ENCODE results near the gene NAALADL2.
"Not testable (repeated sequence)": the region's sequence is repeated elsewhere in the genome, so short reads cannot be mapped to it uniquely, and the experiment has no call there.

Gene NAALADL2

GRCh38 chr3:175077216-175077615 lies 218.1 kb downstream of the NAALADL2 start:
- no peak for DNase-seq

- no peak for DNase-seq
These were observed 223.5 kb downstream of the NAALADL2 start for GRCh38 chr3:175082631-175083030.

- not testable (repeated sequence) for DNase-seq
These were observed 228.0 kb downstream of the NAALADL2 start for GRCh38 chr3:175087128-175087527.

- DNase-seq = no peak
These were observed 229.7 kb downstream of the NAALADL2 start for GRCh38 chr3:175088766-175089380.

- DNase-seq = no peak
These were observed 232.4 kb downstream of the NAALADL2 start for GRCh38 chr3:175091426-175092114.

- no peak for DNase-seq
These were observed 234.6 kb downstream of the NAALADL2 start for GRCh38 chr3:175093748-175094147.

GRCh38 chr3:175094344-175094743 lies 235.2 kb downstream of the NAALADL2 start:
- DNase-seq = no peak

- no peak for DNase-seq
These were observed 239.5 kb downstream of the NAALADL2 start for GRCh38 chr3:175098644-175099043.

- DNase-seq = no peak
These were observed 243.0 kb downstream of the NAALADL2 start for GRCh38 chr3:175102161-175102560.

- DNase-seq = no peak
These were observed 244.2 kb downstream of the NAALADL2 start for GRCh38 chr3:175103298-175103697.

- no peak for DNase-seq
These were observed 245.9 kb downstream of the NAALADL2 start for GRCh38 chr3:175105066-175105465.

- no peak for DNase-seq
These were observed 248.1 kb downstream of the NAALADL2 start for GRCh38 chr3:175107231-175107630.

- no peak for DNase-seq
These were observed 248.9 kb downstream of the NAALADL2 start for GRCh38 chr3:175107995-175108394.

GRCh38 chr3:175108613-175109151 lies 249.5 kb downstream of the NAALADL2 start:
- no peak for DNase-seq

- no peak for DNase-seq
These were observed 251.9 kb downstream of the NAALADL2 start for GRCh38 chr3:175111036-175111435.

GRCh38 chr3:175118382-175118941 lies 259.3 kb downstream of the NAALADL2 start:
- no peak for DNase-seq

GRCh38 chr3:175121225-175121624 lies 262.1 kb downstream of the NAALADL2 start:
- no peak for DNase-seq

GRCh38 chr3:175127075-175127662 lies 268.0 kb downstream of the NAALADL2 start:
- DNase-seq = no peak

GRCh38 chr3:175129126-175129525 lies 270.0 kb downstream of the NAALADL2 start:
- no peak for DNase-seq

- DNase-seq = no peak
These were observed 270.4 kb downstream of the NAALADL2 start for GRCh38 chr3:175129571-175129970.

- not testable (repeated sequence) for DNase-seq
These were observed 272.7 kb downstream of the NAALADL2 start for GRCh38 chr3:175131866-175132265.

GRCh38 chr3:175132706-175133105 lies 273.6 kb downstream of the NAALADL2 start:
- DNase-seq = not testable (repeated sequence)

GRCh38 chr3:175144368-175144767 lies 285.2 kb downstream of the NAALADL2 start:
- DNase-seq = no peak

GRCh38 chr3:175146258-175146657 lies 287.1 kb downstream of the NAALADL2 start:
- no peak for DNase-seq
